ENCODE results near the gene RHCE.
A peak's percentile ranks its signal among the peaks of the same experiment; 100 is the strongest.
"Not testable (repeated sequence)": the region's sequence is repeated elsewhere in the genome, so short reads cannot be mapped to it uniquely, and the experiment has no call there.

DNA sequence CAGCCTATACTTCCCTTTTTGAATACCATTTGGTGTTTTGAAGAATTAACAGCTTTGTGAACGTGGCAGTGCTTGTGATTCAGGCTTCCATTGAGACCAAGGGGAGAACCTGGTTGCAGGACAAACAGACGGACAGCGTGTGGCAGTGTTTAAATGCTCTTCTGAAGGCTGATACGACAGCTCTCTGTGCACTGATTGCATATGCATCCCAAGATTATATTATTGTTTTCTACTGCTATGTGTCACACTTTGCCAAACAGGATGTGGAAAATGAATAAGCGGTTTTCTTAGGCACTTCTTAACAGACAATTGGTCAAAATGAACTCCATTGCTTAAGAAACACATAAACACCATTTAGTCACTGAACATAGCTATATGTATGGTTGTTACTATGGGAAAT is 90.7 kb downstream of the RHCE start:
- TF ChIP-seq, protein P1, sequence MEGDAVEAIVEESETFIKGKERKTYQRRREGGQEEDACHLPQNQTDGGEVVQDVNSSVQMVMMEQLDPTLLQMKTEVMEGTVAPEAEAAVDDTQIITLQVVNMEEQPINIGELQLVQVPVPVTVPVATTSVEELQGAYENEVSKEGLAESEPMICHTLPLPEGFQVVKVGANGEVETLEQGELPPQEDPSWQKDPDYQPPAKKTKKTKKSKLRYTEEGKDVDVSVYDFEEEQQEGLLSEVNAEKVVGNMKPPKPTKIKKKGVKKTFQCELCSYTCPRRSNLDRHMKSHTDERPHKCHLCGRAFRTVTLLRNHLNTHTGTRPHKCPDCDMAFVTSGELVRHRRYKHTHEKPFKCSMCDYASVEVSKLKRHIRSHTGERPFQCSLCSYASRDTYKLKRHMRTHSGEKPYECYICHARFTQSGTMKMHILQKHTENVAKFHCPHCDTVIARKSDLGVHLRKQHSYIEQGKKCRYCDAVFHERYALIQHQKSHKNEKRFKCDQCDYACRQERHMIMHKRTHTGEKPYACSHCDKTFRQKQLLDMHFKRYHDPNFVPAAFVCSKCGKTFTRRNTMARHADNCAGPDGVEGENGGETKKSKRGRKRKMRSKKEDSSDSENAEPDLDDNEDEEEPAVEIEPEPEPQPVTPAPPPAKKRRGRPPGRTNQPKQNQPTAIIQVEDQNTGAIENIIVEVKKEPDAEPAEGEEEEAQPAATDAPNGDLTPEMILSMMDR (IDR thresholded peaks at IDR 0.05) = peak in 5 of 12 donors; percentile 6 to 34 (median 16)
- not testable (repeated sequence) for TF ChIP-seq POLR2A (IDR thresholded peaks at IDR 0.05)

Data from heart left ventricle (tissue), 13 donors.